ENCODE results near the gene MYLK2. TPM values are rescaled to one million over a fixed set of nuclear protein-coding genes. Genes with fewer than 3 reads are reported as not detected.

Gene MYLK2
- total RNA-seq, 1 donor from 2014 or later, result 1.8 TPM

DNA sequence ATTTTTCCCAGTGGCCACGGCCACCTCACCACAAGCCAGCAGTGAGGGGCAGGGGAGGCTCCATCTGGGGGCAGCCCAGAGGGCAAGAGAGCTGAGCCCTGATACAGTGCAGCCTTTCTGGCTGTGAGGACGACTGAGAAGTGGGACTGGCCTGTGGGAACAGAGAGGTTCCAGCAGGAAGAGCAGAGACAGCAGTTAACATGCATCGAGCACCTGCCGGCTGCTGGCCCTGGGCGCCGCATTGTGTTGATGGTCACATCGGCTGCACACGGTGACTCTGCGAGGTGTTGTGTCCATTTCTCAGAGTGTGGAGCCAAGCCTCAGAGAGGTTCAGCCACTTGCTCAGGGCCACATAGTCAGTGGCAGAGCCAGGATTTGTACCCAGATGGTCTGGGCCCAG, 16.4 kb downstream of the MYLK2 start:
- TF ChIP-seq, protein P1, sequence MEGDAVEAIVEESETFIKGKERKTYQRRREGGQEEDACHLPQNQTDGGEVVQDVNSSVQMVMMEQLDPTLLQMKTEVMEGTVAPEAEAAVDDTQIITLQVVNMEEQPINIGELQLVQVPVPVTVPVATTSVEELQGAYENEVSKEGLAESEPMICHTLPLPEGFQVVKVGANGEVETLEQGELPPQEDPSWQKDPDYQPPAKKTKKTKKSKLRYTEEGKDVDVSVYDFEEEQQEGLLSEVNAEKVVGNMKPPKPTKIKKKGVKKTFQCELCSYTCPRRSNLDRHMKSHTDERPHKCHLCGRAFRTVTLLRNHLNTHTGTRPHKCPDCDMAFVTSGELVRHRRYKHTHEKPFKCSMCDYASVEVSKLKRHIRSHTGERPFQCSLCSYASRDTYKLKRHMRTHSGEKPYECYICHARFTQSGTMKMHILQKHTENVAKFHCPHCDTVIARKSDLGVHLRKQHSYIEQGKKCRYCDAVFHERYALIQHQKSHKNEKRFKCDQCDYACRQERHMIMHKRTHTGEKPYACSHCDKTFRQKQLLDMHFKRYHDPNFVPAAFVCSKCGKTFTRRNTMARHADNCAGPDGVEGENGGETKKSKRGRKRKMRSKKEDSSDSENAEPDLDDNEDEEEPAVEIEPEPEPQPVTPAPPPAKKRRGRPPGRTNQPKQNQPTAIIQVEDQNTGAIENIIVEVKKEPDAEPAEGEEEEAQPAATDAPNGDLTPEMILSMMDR (IDR thresholded peaks at IDR 0.05; ENCODE audit: insufficient read depth, low read length, poor library complexity, severe bottlenecking), result no peak
- Histone ChIP-seq H3K27me3 (ENCODE audit: control insufficient read depth, insufficient read depth, low read length) (no peaks in the 10 kb centered on the region), H3K36me3 (ENCODE audit: control insufficient read depth, insufficient read depth, low read length) (no peaks in the 10 kb centered on the region), H3K4me3 (ENCODE audit: low read depth, low read length) (no peak overlapping the region)
- no peak for DNase-seq (ENCODE audit: low read depth)

DNA sequence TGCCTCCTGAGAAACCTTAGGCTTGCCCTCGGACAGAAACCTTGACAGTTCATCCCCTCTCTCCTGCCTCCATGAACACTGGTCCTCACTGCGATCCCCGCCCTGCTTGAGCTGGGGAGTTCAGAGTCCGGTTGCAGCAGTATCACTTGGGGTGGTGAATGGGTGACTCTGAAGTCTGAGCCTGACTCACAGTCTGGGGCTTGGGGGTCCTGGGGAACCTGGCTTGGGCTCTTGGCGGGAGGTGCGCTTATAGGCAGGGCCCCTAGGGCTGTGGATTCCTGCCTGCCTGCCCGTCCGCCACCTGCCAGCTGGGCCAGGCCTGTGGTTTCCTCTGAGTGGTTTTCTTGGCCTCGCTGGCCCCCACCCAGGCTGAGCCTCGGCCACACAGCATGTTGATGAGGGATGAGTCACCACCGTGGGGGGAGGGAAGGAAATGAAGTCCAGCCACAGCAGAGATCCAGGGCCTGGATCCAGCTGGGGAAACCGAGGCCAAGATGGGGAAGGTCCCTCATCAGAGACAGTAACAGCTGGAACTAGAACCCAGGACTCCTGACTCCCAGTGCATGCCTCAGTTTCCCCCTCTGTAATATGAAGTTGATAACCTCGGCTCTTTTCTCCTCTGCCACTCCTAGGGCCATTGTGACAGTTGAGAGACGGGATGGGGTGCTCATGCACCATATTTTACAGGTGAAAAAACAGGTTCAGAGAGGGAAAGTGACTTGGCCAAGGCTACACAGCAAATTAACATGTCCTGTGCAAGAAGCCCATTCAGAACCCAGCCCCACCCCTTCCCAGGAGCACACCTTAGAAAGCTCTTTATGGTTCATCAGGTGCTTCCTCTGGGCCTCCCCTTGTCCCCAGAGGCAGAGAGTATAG, 17.1 kb downstream of the MYLK2 start:
- peak; percentile 87 for DNase-seq (ENCODE audit: low read depth)
- H3K27me3 ChIP-seq (ENCODE audit: control insufficient read depth, insufficient read depth, low read length), result no peaks in the 10 kb centered on the region
- H3K4me3 ChIP-seq (ENCODE audit: low read depth, low read length), result no peak overlapping the region

DNA sequence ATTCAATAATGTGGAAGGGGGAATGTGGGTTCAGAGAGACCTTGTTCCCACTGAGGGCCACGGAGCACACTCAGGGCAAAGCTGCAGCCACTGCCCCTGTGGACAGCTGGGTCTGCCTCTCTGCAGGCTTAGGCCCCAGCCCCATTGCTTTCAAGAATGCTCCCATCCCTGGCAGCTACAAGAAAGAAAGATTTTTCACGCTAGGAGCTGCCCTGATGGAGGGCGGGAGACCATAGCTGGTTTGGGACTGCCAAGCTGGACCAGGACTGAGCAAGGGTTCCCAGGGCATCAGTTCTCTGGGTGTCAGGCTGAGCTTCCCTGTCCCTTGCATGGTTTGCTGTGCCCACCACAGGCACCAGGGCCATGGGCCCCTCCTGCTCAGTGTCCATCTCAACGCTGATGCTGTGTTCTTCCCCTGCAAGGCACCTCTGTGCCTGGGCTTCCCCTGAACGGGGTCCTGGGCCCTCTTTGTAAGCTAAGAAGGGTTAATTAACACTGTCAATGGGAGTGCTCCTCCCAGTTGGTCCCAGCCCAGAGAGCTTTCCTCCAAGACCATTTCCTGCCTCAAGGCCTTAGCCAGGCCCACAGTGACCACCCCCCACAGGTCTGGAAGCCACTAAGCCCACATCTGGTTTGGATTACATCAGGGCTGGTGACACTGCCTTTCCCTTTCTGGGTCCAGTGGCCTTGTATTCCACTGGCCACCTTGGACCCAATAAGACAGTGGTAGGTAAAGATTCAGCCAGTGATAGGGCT, 17.9 kb downstream of the MYLK2 start:
- TF ChIP-seq, protein P1 (IDR thresholded peaks at IDR 0.05; ENCODE audit: insufficient read depth, low read length, poor library complexity, severe bottlenecking), result no peak
- no peak overlapping the region for H3K4me3 ChIP-seq (ENCODE audit: low read depth, low read length)
- no peak for DNase-seq (ENCODE audit: low read depth)
- no peaks in the 10 kb centered on the region for H3K36me3 ChIP-seq (ENCODE audit: control insufficient read depth, insufficient read depth, low read length)
- H3K27me3 ChIP-seq (ENCODE audit: control insufficient read depth, insufficient read depth, low read length), result no peaks in the 10 kb centered on the region

More for the DNA sequence above, 17.1 kb downstream of the MYLK2 start:
- no peaks in the 10 kb centered on the region for H3K36me3 ChIP-seq (ENCODE audit: control insufficient read depth, insufficient read depth, low read length)
- TF ChIP-seq, protein P1 (IDR thresholded peaks at IDR 0.05; ENCODE audit: insufficient read depth, low read length, poor library complexity, severe bottlenecking), result no peak

DNA sequence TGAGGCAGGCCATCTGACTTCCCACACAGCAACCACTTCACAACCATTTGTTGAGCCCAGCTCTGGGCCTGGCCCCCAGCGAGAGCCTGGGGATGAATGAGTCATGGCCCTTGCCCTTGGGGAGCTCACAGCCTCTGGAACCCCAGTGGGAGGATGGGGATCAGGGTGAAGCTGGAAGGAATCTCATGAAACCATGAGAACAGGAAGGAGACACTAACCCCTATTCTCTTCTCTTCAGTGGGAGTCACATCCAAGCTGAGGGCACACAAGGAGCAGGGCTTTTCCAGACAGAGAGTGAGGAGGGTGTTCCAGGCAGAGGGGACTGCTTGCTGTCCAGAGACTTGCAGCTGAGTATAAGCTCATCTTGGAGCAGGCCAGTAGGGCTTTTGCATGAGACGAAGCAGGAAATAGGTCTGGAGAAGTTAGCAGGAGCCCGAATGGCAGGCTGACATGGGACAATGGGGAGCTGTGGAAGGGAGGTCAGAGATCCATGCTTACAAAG, 18.8 kb downstream of the MYLK2 start:
- TF ChIP-seq, protein P1 (IDR thresholded peaks at IDR 0.05; ENCODE audit: insufficient read depth, low read length, poor library complexity, severe bottlenecking), result no peak
- H3K4me3 ChIP-seq (ENCODE audit: low read depth, low read length), result no peak overlapping the region
- H3K27me3 ChIP-seq (ENCODE audit: control insufficient read depth, insufficient read depth, low read length), result no peaks in the 10 kb centered on the region
- no peaks in the 10 kb centered on the region for H3K36me3 ChIP-seq (ENCODE audit: control insufficient read depth, insufficient read depth, low read length)
- no peak for DNase-seq (ENCODE audit: low read depth)

DNA sequence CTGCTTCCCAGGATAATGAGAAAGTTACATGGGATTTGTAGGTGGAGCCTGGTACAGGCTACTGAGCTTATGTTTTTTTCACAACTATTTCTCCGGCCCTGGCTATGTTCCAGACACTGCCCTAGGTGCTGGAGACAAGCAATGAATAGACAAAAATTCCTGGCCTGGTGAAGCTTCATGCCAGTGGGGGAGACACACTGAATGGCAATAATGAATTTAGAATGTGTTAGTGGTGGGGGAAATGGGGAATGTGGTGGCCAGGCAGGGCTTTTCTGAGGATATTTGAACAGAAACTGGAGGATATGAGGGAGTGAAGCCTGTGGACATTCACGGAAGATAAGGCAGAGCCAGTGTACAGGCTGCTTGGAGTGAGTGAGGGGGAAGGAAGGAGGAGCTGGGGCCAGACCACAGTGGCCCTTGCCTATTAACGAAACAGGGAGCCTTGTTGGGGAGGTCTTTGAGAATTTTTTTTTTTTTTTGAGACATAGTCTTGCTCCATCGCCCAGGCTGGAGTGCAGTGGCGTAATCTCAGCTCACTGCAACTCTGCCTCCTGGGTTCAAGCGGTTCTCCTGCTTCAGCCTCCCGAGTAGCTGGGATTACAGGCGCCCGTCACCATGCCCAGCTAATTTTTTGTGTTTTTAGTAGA, 19.6 kb downstream of the MYLK2 start:
- DNase-seq (ENCODE audit: low read depth), result no peak
- Histone ChIP-seq H3K36me3 (ENCODE audit: control insufficient read depth, insufficient read depth, low read length) (no peaks in the 10 kb centered on the region), H3K27me3 (ENCODE audit: control insufficient read depth, insufficient read depth, low read length) (no peaks in the 10 kb centered on the region), H3K4me3 (ENCODE audit: low read depth, low read length) (no peak overlapping the region)
- TF ChIP-seq, protein P1 (IDR thresholded peaks at IDR 0.05; ENCODE audit: insufficient read depth, low read length, poor library complexity, severe bottlenecking), result no peak

Measured in kidney epithelial cell (primary cell).